Chondrocyte (in vitro differentiated cells): ENCODE measurements around the gene GDF9. TPM values are rescaled to one million over a fixed set of nuclear protein-coding genes. Genes with fewer than 3 reads are reported as not detected.

ENCODE experiments used
- DNase-seq: peaks from one replicate; pipeline ENCODE4 v3.0.0; 2021; ENCODE audit warnings: mixed read lengths, low spot score
- H3K27ac Mint-ChIP-seq: one replicate; pipeline ENCODE4 v1.8.0; 2021; ENCODE audit warnings: mild to moderate bottlenecking, moderate library complexity, mixed read lengths; ENCODE audit not compliant: unreplicated experiment
- H3K27me3 Mint-ChIP-seq: 2 replicates; pipeline ENCODE4 v1.8.0; 2021; ENCODE audit warnings: low read depth, mixed read lengths
- H3K36me3 Mint-ChIP-seq: 2 replicates; pipeline ENCODE4 v1.8.0; 2021; ENCODE audit warnings: low read depth, mixed read lengths
- H3K4me1 Mint-ChIP-seq: 2 replicates; pipeline ENCODE4 v1.8.0; 2021; ENCODE audit warnings: low read depth, mild to moderate bottlenecking, mixed read lengths
- H3K4me3 Mint-ChIP-seq: one replicate; pipeline ENCODE4 v1.8.0; 2021; ENCODE audit warnings: mild to moderate bottlenecking, moderate library complexity, mixed read lengths; ENCODE audit not compliant: unreplicated experiment
- H3K9me3 Mint-ChIP-seq: 2 replicates; pipeline ENCODE4 v1.8.0; 2021; ENCODE audit warnings: low read depth, mixed read lengths
- total RNA-seq: library from RNA; stranded (reverse); gene quantifications from 3 replicates; pipeline ENCODE4 v1.2.1, GENCODE V29; 2021
- TF ChIP-seq, protein P1 (sequence below): fragments of 200-600 bp; sonication (generic); IDR thresholded peaks from 2 replicates; pipeline ENCODE4 v1.5.0; 2021; ENCODE audit warnings: antibody characterized with exemption, mild to moderate bottlenecking, moderate library complexity

GDF9 gene
- total RNA-seq, 1 donor from 2014 or later = 0.30 TPM

DNA sequence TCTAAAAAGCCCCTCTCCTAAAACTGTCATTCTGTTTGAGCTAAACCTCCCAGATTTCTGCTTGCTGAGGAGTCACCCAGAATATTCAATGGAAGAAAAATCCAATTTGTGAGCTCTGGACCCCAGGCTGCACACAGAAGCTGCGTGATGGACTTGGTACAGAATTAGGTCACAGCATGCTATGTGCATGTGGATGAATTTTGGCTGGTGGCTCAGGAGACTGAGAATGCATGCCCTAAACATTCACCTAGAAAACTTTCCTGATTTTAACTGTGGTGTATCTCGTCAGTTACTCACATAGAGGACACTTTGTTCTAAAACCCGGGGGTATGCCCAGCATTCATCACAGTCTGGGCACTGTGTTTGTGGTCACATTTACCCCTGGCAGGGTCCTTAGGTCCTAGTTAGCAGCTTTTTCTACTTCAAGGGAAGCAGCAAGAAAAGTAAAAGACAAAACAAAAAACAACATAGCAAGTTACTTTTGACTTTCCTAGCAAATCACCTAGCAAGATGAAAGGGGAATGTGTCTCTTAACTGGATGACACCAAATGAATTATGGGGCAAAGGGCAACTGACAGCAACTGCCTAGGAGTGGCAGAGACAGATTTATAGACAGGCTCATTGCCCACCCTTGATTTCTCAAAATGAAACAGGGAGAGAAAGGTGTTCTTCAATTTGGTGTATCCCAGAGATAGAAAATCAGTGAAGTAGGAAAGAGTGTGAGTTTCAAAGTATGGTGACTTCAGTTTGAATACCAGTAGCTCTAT is 27.6 kb downstream of the GDF9 start:
- DNase-seq = no peak
- Mint-ChIP-seq H3K36me3 (no peaks in the 10 kb centered on the region), H3K27ac (no peak overlapping the region), H3K4me1 (no peaks in the 10 kb centered on the region), H3K9me3 (no peaks in the 10 kb centered on the region), H3K4me3 (no peak overlapping the region), H3K27me3 (no peaks in the 10 kb centered on the region)
- TF ChIP-seq, protein P1, sequence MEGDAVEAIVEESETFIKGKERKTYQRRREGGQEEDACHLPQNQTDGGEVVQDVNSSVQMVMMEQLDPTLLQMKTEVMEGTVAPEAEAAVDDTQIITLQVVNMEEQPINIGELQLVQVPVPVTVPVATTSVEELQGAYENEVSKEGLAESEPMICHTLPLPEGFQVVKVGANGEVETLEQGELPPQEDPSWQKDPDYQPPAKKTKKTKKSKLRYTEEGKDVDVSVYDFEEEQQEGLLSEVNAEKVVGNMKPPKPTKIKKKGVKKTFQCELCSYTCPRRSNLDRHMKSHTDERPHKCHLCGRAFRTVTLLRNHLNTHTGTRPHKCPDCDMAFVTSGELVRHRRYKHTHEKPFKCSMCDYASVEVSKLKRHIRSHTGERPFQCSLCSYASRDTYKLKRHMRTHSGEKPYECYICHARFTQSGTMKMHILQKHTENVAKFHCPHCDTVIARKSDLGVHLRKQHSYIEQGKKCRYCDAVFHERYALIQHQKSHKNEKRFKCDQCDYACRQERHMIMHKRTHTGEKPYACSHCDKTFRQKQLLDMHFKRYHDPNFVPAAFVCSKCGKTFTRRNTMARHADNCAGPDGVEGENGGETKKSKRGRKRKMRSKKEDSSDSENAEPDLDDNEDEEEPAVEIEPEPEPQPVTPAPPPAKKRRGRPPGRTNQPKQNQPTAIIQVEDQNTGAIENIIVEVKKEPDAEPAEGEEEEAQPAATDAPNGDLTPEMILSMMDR = no peak

DNA sequence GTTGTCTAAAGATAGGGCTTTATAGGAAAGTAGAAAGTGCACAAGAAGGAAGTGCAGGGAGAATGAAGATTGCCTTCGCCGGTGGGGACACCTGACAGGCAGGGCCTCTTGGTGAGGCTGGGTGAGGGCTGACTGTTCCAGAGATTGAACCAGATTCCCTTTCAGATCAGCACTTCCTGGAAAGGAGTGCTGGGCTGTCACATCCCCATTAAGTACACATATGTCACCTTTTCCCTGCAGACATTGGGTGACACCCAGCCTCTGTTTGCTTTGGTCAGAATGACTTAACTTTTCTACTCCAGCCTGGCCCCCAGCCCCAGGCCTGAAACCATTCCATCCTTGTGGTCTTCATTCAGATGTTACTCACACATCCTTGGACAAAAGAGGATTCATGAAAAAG is 28.4 kb downstream of the GDF9 start:
- H3K4me3 Mint-ChIP-seq = no peak overlapping the region
- DNase-seq = no peak

DNA sequence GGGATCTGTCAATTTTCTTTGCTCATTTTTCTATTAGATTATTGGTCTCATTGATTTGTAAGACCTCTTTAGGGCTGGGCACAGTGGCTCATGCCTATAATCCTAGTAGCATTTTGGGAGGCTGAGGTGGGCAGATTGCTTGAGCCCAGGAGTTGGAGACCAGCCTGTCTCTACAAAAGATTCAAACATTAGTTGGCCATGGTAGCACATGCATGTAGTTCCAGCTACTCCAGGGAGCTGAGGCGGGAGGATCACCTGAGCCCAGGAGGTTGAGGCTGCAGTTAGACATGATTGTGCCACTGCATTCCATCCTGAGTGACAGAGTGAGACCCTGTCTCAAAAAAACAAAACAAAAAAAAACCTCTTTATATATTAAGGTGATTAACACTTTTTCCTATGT is 29.4 kb downstream of the GDF9 start:
- H3K4me1 Mint-ChIP-seq = no peaks in the 10 kb centered on the region
- H3K9me3 Mint-ChIP-seq = no peaks in the 10 kb centered on the region
- H3K4me3 Mint-ChIP-seq = no peak overlapping the region
- H3K27ac Mint-ChIP-seq = no peak overlapping the region
- TF ChIP-seq, protein P1 = no peak
- H3K27me3 Mint-ChIP-seq = no peaks in the 10 kb centered on the region
- no peak for DNase-seq
- no peaks in the 10 kb centered on the region for H3K36me3 Mint-ChIP-seq

More for the DNA sequence above, 28.4 kb downstream of the GDF9 start:
- no peaks in the 10 kb centered on the region for H3K27me3 Mint-ChIP-seq
- no peaks in the 10 kb centered on the region for H3K4me1 Mint-ChIP-seq
- no peaks in the 10 kb centered on the region for H3K9me3 Mint-ChIP-seq
- no peaks in the 10 kb centered on the region for H3K36me3 Mint-ChIP-seq
- H3K27ac Mint-ChIP-seq = no peak overlapping the region
- TF ChIP-seq, protein P1 = no peak

DNA sequence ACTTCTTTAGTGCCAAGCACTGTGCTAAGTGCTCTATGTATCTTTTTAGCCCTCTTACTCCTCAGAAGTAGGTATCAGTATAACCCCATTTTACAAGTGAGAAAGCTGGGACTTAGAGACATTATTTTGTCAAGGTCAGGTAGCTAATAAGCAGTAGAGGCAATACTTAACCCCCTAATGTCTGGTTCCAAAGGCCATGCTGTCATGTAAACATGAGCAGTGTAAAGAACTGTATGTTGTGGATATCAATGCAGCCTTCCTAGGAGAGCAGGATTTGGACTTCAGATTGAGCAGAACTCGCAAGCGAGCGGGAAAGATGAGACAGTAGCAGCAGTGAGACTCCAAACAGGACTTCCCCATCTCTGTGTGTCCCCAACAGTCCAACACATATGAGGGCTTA is 32.2 kb downstream of the GDF9 start:
- TF ChIP-seq, protein P1 = no peak
- Mint-ChIP-seq H3K4me1 (peaks cover 12% of the 10 kb centered on the region), H3K27me3 (no peaks in the 10 kb centered on the region), H3K9me3 (no peaks in the 10 kb centered on the region), H3K4me3 (no peak overlapping the region), H3K36me3 (no peaks in the 10 kb centered on the region), H3K27ac (no peak overlapping the region)
- DNase-seq = no peak

DNA sequence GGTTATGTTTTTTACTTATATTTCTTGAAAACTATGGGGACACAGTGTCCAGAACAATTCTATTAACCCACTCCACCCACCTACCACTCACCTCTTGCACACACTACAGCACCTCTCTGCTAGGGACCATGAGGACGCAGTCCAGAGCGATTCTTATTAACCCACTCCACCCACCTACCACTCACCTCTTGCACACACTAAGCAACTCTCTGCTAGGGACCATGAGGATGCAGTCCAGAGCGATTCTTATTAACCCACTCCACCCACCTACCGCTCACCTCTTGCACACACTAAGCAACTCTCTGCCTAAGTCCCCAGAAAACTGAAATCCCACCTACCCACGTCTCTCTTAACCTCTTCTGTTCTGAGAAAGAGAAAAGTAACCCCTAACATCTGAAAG is 33.7 kb downstream of the GDF9 start:
- no peak overlapping the region for H3K27ac Mint-ChIP-seq

More for the DNA sequence above, 33.7 kb downstream of the GDF9 start:
- Mint-ChIP-seq H3K9me3 (no peaks in the 10 kb centered on the region), H3K36me3 (no peaks in the 10 kb centered on the region), H3K27me3 (no peaks in the 10 kb centered on the region), H3K4me3 (no peak overlapping the region), H3K4me1 (peaks cover 14% of the 10 kb centered on the region)
- no peak for DNase-seq
- TF ChIP-seq, protein P1 = no peak
